Measurements from ENCODE around the gene NAA38. TPM values are rescaled to one million over a fixed set of nuclear protein-coding genes. Genes with fewer than 3 reads are reported as not detected.
"Not testable (repeated sequence)": the region's sequence is repeated elsewhere in the genome, so short reads cannot be mapped to it uniquely, and the experiment has no call there.

NAA38 gene
- total RNA-seq, 1 donor from 2014 or later: 120 TPM

DNA sequence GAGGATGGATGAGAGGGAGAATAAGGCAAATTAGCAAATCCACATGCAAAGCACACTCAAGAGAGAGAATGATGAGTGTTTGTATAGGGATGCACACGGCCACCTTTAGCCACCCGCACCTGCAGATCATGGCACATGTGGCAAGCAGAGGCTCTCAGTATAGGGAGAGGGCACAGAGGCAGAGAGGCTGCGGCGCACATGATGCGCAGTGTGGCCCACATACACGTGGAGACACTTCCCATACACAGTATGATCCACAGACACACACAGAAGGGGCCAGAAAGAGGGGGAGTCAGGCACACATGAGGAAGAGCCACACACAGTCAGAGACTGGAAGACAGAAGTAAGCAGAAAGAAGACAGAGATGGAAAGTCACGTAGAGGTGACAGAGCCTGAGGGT, 24.7 kb upstream of the NAA38 start:
- no peak for DNase-seq (ENCODE audit: low read depth, low spot score)

DNA sequence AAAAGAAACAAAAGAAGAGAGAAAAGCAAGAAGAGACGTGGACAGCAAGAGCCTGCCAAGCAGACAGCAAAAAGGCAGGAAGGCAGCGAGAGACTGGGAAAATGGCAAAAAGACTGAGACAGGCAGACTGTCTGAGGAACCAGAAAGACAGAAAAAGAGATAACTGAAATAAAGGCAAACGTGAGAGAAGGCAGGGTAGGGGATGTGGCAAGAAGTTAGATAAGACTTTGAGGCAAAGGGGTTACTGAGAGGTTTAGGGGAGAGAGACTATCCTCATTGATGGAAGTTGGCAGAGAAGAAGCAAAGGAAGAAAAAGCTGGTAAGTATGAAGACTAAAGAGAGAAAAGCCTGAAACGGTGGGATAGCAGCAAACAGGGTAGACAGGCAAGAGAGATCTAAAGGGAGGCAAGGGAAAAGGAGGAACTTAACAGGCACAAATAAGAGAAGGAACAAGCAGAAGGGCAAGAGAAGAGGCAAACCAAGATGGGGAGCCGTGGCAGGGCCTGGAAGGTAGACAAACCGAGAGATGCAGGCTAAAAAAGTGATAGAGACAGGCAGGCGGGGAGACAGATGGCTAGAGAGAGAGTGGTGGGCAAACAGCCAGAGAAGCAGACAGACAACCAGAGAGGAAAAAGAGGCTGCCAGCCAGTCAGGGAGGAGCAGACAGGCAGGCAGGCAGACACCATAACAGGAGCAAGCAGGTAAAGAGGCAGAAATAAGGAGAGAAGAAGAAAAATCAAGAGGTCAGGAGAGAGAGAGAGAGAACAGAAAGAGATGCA, 24.1 kb upstream of the NAA38 start:
- no peak for DNase-seq (ENCODE audit: low read depth, low spot score)

DNA sequence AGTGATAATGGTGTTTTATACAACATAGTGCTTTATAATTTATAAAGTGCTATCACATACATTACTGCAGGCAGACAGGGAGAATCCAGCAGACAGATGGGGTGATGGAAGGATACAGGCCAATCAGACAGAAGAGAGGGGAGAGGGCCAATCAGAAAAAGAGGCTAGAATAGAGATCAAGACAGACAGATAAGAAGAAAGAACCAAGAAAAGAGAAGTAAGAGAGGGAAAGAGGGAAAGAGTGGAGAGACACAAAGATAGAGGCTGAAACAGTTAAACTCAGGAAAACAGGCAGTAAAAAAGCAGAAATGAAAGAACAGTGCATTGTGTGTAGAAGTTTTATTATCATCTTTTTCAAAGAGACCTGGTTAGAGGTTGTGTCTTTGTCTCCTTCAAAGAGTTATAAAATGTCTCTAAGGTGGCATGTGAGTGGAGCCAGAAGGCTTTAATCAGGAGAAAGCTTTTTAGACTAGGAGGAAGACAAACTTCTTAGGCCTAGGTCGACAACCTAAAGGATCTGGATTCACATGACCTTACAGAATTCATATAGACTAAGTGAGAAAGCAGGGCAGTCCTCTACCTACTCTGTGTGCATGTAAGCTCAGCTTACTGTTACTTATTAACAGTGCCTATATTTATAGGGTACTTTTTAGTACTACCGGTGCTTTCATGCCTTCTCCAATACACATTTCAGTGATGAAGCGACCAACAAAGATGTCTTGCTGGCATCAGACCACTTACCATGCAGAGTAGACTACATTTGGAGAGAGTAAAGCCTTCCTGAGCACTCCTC, 22.9 kb upstream of the NAA38 start:
- DNase-seq (ENCODE audit: low read depth, low spot score): no peak

DNA sequence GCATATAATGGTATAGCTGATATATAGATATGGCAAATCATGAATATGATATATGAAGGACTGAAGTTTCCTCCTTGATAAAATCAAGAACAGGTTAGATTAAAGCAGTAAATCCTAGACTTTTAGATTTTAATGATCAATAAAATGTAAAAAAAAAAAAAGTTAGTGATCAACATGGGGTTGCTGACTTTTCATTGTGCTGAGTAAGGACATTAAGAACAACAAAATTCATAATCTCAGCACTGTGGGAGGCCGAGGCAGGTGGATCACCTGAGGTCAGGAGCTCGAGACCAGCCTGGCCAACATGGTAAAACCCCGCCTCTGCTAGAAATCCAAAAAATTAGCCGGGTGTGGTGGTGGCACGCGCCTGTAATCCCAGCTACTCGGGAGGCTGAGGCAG, 20.9 kb upstream of the NAA38 start:
- DNase-seq (ENCODE audit: low read depth, low spot score): no peak

DNA sequence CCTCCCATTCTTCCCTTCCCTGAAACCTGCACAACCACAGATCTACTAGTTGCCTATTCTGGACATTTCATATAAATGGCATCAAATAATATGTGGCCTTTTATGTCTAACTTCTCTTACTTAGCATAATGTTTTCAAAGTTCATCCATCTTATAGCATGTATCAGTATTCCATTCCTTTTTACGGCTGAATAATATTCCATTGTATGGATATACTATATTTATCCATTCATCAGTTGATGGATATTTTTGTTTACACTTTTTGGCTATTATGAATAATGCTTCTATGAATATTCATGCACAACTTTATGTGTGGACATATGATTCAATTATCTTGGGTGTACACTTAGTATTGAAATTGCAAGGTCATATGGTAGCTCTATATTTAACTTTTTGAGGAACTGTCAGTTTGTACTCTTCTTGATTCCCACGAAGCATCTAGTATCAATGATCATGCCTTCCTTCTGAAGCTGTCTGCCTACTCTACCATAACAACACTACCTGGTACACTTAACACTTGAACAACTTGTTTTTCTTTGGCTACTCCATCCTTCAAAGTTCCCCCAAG, 18.5 kb upstream of the NAA38 start:
- DNase-seq (ENCODE audit: low read depth, low spot score): no peak

DNA sequence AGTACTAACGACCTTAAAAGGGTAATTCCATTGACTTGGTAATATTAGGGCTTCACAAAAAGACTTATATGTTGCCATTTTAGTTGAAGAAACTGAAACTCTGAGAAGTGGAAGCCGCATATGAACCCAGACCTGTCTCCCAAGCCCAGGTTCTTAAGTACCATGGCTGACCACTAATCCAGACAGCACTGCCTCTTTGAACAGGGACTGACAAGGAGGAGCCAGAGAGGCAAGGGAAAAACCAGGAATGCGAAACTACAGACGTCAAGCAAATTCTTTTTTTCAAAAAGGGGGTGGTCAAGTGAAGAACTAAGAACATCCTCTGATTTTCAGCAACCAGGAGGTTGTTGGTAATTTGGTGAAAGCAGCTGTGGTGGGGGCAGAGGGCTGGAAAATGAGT, 15.7 kb upstream of the NAA38 start:
- no peak for DNase-seq (ENCODE audit: low read depth, low spot score)

DNA sequence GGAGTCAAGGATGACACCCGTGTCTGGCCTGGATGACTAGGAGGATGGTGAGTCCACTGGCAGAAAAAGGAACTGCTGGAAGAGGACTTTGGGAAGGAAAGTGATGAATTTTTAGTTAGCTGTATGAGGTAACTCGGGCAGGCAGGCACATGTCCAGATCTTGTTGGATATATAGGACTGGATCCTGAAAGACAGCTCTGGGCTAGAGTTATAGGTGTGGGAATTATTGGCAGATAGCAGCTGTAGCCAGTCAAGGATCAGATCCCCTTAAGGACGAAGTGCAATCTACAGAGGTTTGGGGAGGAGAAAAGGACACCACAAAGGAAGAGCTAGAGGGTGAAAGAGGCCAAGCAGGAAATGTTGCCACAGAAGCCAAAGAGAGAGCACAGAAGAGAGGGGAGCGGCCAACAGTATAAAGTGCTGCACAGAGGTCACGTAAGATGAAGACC, 10.5 kb upstream of the NAA38 start:
- DNase-seq (ENCODE audit: low read depth, low spot score): no peak

DNA sequence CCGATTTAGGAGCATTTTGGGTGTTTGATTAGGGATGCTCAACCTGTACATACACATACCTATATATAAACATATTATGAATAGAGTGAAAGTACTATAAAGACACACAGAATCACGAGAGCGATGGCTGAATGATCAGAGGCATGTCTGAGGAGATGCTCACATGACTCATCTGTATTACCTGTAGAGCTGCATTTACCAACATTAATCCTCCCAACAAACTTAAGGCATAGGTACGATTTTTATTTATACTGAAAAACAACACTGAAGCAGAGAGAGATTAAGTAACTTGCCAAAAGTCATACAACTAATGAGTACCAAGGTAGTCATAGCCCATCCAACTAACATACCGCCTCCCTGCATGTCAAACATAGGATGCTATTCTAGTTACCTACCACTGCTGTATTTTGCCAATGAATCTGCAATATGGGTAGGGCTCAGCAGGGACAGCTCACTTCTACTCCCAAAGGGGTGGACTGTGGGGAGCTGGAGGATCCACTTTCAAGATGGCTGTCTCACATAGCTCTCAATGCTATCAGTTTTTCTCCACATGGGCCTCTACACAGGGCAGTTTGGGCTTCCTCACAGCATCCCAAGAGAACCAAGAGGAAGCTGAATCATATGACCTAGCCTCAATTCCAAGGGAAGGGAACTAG, 7.8 kb upstream of the NAA38 start:
- DNase-seq (ENCODE audit: low read depth, low spot score): no peak

DNA sequence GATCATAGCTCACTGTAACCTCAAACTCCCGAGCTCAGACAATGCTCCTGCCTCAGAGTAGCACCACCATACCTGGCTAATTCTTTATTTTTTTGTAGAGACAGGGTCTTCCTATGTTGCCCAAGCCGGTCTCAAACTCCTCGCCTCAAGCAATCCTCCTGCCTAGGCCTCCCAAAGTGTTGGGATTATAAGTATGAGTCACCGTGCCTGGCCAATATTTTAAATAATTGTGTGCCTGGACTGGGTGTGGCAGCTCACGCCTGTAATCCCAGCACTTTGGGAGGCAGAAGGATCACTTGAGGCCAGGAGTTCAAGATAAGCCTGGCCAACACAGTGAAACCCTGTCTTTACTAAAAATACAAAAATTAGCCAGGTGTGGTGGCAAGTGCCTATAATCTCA, 7.0 kb upstream of the NAA38 start:
- DNase-seq (ENCODE audit: low read depth, low spot score): not testable (repeated sequence)

DNA sequence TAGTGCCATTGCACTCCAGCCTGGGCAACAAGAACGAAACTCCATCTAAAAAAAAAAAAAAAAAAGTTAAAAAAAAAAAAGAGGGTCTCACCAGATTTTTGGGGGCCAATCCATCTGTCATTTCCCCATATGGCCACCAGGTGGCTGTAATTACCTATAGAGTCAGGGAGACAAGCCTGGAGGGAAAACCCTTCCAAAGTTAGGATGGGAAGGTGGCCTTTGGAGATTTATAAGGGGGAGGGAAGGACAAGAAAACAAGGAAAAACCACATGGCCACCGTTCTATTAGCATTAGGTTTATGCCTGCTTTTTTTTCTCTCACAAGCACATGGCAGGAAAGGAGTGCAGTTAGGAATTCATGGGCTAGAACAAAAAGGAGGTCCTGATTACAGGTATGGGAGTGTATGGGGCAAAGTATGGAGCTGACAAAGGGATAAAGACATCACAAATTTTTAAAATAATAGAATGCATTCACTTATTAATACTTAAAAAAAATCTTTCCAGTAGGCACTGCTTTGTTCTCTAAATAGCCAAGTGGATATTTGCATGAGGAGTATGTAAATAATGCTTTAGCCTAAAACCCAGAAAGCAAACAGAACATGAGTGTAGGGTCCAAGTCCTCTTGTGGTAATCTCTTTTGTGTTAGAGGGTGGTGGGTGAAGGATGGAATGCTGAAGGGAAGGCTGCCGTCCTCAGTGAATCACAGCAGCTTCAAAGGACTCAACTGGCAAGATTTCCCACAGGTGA, 5.5 kb upstream of the NAA38 start:
- DNase-seq (ENCODE audit: low read depth, low spot score): no peak

DNA sequence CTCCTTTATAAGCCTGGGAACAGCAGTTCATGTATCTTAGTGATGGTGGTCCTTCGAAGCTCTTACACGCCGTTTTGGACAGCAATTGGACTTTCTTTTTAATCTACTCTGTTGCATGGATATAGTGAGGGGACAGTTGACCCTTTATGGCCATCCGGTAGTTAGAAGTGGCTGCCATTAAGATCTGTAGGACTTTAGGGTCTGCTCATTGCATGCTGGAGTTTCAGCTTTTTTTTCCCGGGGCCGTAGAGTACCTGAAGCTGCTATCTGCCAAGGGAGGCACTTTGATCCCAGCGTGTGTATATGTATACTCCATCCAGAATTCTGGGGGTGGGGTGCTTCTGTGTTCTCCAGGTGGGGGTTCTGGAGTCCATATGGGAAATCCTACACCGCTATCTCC, 1.7 kb upstream of the NAA38 start:
- DNase-seq (ENCODE audit: low read depth, low spot score): no peak

DNA sequence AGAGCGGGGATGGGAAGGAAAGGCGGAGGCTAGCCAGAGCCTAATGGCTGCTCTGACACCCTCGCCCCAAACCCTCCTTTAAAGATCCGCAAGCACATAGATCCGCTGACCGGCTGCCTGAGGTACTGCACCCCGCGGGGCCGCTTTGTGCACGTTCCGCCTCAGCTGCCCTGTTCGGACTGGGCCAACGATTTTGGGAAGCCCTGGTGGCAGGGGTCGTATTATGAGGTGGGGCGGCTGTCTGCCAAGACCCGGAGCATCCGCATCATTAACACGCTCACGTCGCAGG, 1.1 kb upstream of the NAA38 start:
- DNase-seq (ENCODE audit: low read depth, low spot score): no peak

DNA sequence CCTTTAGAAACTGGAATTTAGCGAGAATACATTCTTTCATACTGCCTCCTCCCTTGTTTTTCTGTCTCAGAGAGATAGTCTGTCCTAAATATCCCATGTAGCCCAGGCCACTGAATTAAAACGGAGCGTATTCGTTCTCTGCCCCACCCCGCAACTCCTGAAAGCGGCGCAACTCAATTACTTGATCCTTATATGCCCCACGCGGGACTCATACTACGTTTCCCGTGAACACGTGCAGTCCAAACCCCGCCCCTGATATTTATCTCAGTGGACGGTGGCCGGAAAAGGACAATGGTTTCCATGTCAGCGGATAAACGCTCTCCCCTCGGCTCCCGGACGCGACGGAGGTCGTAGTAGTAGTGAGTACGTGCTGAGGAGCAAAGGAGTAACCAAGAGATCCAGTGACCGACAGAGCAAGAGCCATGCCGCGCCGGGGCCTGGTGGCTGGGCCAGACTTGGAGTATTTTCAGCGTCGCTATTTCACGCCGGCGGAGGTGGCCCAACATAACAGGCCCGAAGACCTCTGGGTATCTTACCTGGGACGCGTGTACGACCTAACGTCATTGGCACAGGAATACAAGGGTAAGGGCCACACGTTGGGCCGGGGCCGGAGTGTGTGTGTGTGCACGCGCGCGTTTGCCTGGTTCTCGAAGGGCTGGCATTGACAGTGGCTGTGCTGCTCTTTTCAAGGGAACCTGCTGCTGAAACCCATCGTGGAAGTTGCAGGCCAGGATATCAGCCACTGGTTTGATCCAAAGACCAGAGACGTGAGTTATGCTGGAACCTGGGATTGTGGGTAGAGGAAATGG, 558 bp upstream of the NAA38 start, which contains the start of gene CYB5D1:
TSS of gene CYB5D1 (plus strand) at position 291 of the 809 bp plus-strand sequence. CDS start at position 423, 132 bp downstream.
- DNase-seq (ENCODE audit: low read depth, low spot score): peak; percentile 81

DNA sequence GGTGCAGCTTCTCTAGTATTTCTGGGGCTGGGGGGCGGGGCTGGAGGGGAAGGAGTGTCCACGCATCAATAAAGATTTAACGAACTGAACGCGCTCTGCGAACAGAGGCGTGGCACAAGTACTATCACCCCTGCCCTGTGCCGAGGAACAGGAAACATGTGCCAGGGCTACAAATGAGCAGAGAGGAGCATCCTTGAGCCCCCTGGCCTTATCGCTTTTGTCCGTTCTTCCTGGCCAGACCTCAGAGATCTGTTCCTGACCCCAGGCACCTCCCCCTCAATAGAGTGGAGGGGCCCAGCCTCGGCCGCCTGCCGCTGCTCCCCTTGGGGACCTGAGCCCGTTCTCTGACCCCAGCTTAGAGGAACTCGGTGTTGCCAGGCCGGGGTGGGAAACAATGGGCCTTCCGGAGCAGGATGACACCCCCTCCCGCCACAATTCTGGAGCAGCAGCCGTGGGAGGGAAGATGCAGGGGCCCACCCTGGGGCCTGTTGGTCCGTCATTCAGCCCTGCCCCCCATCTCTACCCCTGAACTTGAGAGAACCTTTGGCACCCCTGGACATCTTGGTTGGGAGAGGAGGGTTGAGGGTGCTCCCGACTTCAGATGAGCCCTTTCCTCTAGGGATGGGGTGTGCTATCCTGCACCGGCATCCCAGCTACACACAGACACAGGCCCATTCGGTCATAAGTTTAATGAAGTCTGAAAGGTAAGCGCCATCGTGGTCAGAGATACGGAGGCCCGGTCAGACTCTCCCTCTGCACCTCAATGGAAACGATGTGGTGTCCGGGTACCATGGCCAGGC, 1.1 kb downstream of the NAA38 start:
- DNase-seq (ENCODE audit: low read depth, low spot score): no peak

DNA sequence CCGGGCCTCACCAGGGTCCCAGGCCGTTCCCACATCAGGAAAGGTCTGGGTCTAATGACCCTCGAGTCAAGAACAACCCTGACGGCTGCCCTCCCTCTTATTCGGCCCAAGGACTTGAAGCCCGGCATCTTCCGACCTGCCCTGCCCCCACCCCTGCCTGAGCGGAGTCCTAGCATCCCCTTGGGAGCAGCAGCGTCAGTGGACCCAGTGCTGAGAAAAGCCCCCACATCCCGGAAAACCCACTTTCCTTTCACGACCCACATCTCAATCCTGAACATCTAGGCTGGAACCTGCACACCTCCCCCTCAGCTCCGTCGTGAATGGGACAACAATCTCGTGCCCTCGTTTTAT, 1.7 kb downstream of the NAA38 start:
- no peak for DNase-seq (ENCODE audit: low read depth, low spot score)

DNA sequence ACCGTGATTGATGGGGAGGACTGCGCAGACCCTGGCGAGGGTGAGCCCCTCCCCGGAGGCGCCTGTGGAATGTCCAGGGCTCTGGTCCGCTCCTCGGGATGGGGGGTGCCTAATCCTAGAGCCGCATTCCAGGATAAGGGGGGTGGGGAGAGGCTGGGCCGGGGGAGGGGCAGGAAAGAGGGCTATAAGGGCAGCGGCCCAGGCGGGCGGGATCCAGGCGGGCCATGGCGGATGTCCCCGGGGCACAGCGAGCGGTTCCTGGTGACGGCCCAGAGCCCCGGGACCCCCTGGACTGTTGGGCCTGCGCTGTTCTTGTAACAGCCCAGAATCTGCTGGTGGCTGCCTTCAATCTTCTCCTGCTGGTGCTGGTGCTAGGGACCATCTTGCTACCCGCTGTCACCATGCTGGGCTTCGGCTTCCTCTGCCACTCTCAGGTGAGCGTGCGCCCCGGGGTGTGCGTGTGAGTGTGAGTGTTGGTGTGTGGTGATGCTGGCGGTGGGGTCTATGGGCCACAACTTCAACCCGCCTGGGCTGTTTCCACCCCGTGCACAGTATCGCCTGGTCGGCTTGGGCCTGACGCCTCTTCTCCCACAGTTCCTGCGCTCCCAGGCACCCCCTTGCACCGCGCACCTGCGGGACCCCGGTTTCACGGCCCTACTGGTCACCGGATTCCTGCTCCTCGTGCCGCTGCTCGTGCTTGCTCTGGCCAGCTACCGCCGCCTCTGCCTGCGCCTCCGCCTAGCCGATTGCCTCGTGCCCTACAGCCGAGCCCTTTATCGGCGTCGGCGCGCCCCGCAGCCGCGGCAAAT, 2.3 kb downstream of the NAA38 start, which contains the start of gene TMEM88:
TSS of gene TMEM88 (plus strand) at position 216 of the 809 bp plus-strand sequence. CDS start at position 225, 9 bp downstream.
- no peak for DNase-seq (ENCODE audit: low read depth, low spot score)

DNA sequence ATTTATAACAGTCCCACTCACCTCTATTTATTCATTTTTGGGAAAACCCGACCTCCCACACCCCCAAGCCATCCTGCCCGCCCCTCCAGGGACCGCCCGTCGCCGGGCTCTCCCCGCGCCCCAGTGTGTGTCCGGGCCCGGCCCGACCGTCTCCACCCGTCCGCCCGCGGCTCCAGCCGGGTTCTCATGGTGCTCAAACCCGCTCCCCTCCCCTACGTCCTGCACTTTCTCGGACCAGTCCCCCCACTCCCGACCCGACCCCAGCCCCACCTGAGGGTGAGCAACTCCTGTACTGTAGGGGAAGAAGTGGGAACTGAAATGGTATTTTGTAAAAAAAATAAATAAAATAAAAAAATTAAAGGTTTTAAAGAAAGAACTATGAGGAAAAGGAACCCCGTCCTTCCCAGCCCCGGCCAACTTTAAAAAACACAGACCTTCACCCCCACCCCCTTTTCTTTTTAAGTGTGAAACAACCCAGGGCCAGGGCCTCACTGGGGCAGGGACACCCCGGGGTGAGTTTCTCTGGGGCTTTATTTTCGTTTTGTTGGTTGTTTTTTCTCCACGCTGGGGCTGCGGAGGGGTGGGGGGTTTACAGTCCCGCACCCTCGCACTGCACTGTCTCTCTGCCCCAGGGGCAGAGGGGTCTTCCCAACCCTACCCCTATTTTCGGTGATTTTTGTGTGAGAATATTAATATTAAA, 3.1 kb downstream of the NAA38 start:
- no peak for DNase-seq (ENCODE audit: low read depth, low spot score)

DNA sequence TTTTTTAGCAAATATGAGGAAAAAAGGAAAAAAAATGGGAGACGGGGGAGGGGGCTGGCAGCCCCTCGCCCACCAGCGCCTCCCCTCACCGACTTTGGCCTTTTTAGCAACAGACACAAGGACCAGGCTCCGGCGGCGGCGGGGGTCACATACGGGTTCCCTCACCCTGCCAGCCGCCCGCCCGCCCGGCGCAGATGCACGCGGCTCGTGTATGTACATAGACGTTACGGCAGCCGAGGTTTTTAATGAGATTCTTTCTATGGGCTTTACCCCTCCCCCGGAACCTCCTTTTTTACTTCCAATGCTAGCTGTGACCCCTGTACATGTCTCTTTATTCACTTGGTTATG, 3.7 kb downstream of the NAA38 start:
- DNase-seq (ENCODE audit: low read depth, low spot score): no peak

All from pulmonary artery endothelial cell (primary cell).